MM.1S (cell line): ENCODE measurements around the gene YTHDF1.

ENCODE experiments used
- EZH2 ChIP-seq: fragments of 300-600 bp; sonication (generic); optimal IDR thresholded peaks from 2 replicates; pipeline ENCODE3; 2017; ENCODE audit warnings: low read depth, mild to moderate bottlenecking, antibody characterized with exemption, low read length, mixed read lengths
- EZH2phosphoT487 ChIP-seq: fragments of 300-600 bp; sonication (generic); IDR thresholded peaks from 2 replicates; pipeline ENCODE4 v1.6.1; 2018; ENCODE audit warnings: antibody characterized with exemption, low read length
- TF ChIP-seq, protein P1 (sequence below): fragments of 300-600 bp; sonication (generic); IDR thresholded peaks from 2 replicates; pipeline ENCODE4 v1.5.1; 2016; ENCODE audit warnings: antibody characterized with exemption, low read length, mixed read lengths

DNA sequence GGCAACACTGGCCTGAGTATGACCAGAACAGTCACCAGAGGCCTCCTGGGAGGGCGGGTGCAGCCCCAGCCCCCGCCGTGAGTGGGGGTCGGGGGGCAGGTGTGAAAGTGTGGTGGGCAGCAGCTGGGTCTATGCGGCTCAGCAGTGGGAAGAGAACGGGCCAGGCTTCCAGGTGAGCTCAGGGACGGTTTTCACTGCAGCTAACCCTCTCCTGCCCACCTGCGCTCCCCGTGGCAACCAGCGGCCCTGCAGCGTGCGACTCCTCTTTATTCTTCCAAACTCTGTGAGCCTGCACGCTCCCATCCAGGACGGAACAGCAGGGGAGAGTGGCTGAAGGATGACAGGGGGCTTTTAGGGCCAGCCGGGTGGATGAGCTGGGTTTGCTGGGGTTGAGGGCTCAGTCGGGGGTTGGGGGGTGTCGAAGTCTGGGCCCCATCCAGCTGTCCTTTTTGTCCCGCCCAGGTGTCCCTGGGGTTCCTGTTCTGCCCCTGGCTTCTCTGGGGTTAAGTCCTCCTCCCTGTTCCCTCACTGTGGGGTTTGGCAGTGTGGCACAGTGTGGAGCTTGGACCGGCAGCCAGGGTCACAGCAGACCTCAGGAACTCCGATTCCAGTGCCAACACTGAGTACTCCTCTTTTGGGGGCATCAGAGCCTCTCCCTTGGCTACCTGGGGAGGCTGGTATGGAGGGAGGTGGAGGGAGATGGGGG, 18.9 kb upstream of the YTHDF1 start:
- TF ChIP-seq, protein P1, sequence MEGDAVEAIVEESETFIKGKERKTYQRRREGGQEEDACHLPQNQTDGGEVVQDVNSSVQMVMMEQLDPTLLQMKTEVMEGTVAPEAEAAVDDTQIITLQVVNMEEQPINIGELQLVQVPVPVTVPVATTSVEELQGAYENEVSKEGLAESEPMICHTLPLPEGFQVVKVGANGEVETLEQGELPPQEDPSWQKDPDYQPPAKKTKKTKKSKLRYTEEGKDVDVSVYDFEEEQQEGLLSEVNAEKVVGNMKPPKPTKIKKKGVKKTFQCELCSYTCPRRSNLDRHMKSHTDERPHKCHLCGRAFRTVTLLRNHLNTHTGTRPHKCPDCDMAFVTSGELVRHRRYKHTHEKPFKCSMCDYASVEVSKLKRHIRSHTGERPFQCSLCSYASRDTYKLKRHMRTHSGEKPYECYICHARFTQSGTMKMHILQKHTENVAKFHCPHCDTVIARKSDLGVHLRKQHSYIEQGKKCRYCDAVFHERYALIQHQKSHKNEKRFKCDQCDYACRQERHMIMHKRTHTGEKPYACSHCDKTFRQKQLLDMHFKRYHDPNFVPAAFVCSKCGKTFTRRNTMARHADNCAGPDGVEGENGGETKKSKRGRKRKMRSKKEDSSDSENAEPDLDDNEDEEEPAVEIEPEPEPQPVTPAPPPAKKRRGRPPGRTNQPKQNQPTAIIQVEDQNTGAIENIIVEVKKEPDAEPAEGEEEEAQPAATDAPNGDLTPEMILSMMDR, result peak; percentile 44
- TF ChIP-seq EZH2phosphoT487 (no peak), EZH2 (no peak)
